Measurements from ENCODE around the gene FLOT2. TPM values are rescaled to one million over a fixed set of nuclear protein-coding genes. Genes with fewer than 3 reads are reported as not detected.

Gene FLOT2, protein sequence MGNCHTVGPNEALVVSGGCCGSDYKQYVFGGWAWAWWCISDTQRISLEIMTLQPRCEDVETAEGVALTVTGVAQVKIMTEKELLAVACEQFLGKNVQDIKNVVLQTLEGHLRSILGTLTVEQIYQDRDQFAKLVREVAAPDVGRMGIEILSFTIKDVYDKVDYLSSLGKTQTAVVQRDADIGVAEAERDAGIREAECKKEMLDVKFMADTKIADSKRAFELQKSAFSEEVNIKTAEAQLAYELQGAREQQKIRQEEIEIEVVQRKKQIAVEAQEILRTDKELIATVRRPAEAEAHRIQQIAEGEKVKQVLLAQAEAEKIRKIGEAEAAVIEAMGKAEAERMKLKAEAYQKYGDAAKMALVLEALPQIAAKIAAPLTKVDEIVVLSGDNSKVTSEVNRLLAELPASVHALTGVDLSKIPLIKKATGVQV
- total RNA-seq: 21.2 and 42.3 TPM in 2 replicates

DNA sequence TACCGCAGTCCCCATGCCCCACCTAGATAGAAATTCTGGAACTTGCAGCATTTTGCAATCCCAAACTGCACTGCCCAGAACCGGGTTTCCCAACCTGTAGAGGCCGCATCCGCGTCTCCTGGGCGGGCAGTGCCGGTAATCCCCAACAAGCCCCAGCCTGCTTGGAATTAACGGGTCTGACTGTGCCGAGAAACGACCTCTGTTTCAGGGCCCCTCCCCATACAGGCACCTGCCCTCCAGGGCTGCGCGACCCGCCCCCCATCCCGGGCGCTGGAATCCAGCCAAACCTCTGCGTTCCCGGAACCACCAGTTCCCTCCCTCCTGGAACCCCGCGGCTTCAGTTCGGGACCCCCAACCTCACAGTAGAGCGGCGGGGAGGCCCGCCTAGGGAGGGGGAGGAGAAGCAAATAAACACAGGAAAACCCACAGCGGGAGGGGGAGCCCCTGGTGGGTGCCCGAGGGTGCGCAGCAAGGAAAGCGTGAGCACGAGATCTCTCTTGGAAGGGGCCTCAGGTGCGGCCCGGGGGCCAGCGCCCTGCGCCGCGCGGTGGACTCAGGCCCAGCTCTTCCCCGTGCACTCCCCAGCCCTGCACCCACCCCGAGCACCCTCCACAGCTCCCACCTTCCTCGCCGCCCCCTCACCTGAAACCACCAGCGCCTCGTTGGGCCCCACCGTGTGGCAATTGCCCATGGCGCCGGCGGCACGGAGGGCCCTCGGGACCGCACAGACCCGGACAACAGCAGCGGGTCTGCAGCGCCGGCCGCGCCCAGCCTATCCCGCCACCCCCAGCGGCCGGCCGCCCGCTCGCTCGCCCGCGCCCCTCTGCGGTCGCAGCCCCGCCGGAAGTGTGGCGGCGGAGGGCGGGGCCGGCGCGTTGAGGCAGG is at the start of gene FLOT2:
Gene FLOT2, minus strand, starts transcription at position 850 of the 885 bp plus-strand sequence. Its CDS starts 159 bp downstream, at position 691.

DNA sequence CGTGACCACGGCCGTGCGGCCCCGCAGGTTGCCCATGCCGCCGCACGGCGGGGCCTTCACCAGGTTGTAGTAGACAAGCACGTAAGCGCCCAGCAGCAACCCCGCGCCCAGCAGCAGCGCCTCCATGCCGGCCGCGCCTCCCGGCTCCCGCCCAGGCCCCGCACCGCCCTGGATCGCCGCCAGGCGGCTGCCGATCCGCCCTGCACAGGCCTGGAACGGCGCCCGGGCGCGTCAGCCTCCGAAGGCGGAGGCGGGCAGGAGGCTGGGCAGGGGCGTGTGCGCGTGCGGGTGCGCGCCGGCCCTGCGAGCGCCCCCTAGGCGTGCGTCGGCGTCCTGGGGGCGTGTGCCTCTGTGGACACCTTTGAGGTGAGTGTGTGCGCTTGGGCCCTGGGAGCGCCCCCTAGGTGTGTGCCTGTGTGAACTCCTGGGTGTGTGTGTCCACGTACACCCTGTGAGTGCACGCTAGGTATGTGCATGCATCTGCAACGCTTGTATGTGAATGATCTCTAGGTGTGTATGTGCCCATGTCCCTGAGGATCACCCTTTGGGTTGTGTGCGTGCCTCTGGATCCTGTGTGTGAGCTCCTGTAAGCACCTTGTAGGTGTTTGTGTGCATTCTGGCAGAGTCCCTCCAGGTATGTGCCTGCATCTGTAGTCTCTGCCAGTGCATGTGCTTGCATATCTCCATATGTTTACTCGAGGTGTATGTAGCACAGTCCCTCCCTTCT is 5.4 kb upstream of the FLOT2 start, which contains the start of gene DHRS13:
Gene DHRS13, minus strand, starts transcription at position 261 of the 727 bp plus-strand sequence. Its CDS starts 135 bp downstream, at position 126.

DNA sequence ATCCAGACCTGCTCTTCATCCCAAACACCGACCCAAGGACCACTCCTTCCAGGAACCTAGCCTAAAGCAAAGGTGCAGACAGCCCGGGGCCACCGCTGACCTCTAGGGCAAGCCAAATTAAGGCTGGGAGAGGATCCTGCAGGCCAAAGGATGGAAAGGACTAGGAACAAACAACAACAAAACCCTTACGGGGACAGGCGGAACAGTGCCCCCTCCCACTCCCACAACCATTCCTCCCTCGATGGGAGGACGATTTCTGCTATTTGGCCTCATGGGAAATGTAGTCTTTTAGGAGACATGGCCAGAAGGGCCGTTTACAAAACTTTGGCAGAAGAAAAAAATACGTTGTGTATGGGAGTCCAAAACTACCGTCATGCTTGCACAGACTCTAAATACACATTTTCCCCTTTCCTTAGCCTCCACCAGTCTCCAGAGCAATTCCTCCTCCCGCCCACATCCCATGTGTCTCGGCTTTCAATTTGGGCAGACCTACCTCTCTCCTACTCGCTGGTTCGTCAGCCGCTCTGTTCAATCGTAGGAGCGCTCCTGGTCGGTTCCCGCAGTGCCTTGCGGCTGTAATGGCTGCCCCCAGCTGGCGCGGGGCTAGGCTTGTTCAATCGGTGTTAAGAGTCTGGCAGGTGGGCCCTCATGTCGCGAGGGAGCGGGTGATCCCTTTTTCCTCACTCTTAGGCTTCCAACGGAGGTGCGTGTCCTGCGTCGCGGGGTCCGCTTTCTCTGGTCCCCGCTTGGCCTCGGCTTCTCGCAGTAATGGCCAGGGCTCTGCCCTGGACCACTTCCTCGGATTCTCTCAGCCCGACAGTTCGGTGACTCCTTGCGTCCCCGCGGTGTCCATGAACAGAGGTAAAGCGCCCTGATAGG is 42.8 kb downstream of the FLOT2 start, which contains the start of gene ERAL1:
Gene ERAL1, plus strand, starts transcription at position 560 of the 879 bp plus-strand sequence. Its CDS starts 19 bp downstream, at position 579.

DNA sequence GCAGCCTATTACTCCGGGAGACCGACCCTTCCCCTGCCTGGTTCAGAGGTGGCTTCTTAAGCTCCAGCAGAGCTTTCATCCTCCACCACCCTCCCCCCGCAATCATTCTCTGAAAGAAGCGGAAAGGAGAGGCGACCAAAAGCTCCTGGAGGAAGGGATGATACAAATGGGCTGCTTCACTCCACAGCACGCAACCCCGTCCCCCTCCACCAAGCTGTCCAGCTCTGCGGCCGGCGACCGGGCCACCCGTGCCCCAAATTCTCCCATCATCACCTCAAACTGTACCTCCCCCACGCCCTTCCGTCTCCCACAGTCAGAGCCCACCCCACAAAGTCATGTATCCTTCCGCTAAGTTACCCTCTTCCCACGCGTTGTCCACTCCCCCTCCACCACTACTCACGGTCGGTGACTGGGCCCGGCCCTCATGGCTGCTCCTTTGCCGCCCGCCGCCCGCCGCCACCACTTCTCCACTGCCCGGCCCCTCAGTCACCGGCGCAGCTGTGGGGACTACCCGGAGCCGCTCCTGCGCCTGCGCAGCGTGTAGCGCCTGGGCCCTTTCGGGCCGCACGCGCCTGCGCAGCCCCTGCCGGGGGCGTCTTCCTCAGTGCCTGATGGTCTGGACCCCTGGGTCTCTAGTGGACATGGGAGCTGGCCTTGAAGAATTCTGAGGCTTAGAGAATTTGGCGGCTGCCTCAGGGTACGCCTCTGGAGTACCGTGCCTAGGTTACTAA is 55.1 kb downstream of the FLOT2 start, which contains the start of gene FAM222B:
Gene FAM222B, minus strand, starts transcription at position 509 of the 731 bp plus-strand sequence. CDS start 76,123 bp downstream, outside the sequence.

Small RNA genes within 50 kb of the gene (small RNA-seq; reads per million reads assigned to genes)
- not detected for gene RF00019

Other genes starting within 250 kb of the FLOT2 start
- 40.0 and 60.5 TPM in 2 replicates for gene SDF2, start 235.8 kb downstream of the FLOT2 start, total RNA-seq
- 42.1 and 51.8 TPM in 2 replicates for gene SUPT6H, start 235.5 kb downstream of the FLOT2 start, total RNA-seq
- 0.22 and 6.7 TPM in 2 replicates for gene PROCA1, start 185.8 kb downstream of the FLOT2 start, total RNA-seq
- 195 and 196 TPM in 2 replicates for gene RAB34, start 179.9 kb downstream of the FLOT2 start, total RNA-seq
- gene RPL23A, start 177.7 kb downstream of the FLOT2 start, total RNA-seq: 327 and 599 TPM in 2 replicates
- 9.0 and 15.8 TPM in 2 replicates for gene TLCD1, start 171.5 kb downstream of the FLOT2 start, total RNA-seq
- gene NEK8, start 168.9 kb downstream of the FLOT2 start, total RNA-seq: 7.4 and 10.2 TPM in 2 replicates
- gene TRAF4, start 153.7 kb downstream of the FLOT2 start, total RNA-seq: 76.6 and 103 TPM in 2 replicates
- 7.1 and 13.6 TPM in 2 replicates for gene FAM222B, start 54.9 kb downstream of the FLOT2 start, total RNA-seq
- gene ERAL1, start 42.7 kb downstream of the FLOT2 start, total RNA-seq: 22.8 and 62.6 TPM in 2 replicates
- 6.9 and 9.4 TPM in 2 replicates for gene DHRS13, start 5.3 kb upstream of the FLOT2 start, total RNA-seq
- 35.3 and 37.6 TPM in 2 replicates for gene PHF12, start 53.8 kb upstream of the FLOT2 start, total RNA-seq
- not detected in 2 replicates for gene SEZ6, start 108.3 kb upstream of the FLOT2 start, total RNA-seq
- 1.4 and 3.5 TPM in 2 replicates for gene PIPOX, start 145.4 kb upstream of the FLOT2 start, total RNA-seq